Measurements from ENCODE around the gene SIGLECL1.

- TF ChIP-seq POLR2A (IDR thresholded peaks at IDR 0.05; ENCODE audit: low read depth, low read length) (no peak), PAX5 (IDR thresholded peaks at IDR 0.05; ENCODE audit: insufficient read depth, low read length, severe bottlenecking) (no peak), POLR2AphosphoS5 (IDR thresholded peaks at IDR 0.05; ENCODE audit: low read depth, low read length) (no peak), TAF1 (IDR thresholded peaks at IDR 0.05; ENCODE audit: low read depth, low read length) (no peak)
These were observed 31.6 kb upstream of the SIGLECL1 start for GRCh38 chr19:51219307-51219706.

Measured in GM12891 (cell line).